GM23248 (cell line): ENCODE results near the gene LRRC52. TPM values are rescaled to one million over a fixed set of nuclear protein-coding genes. Genes with fewer than 3 reads are reported as not detected.

Experiments used
- DNase-seq: peaks from one replicate; pipeline ENCODE4 v3.0.0-alpha.2; 2015
- H2AFZ ChIP-seq: fragments of 200-600 bp; sonication (generic); 2 replicates; pipeline ENCODE4 v1.6.1; 2016; ENCODE audit warnings: antibody characterized with exemption
- H3F3A ChIP-seq: fragments of 200-600 bp; sonication (generic); 2 replicates; pipeline ENCODE4 v1.6.1; 2016; ENCODE audit warnings: mild to moderate bottlenecking, antibody characterized with exemption, mixed run types; ENCODE audit not compliant: insufficient read depth
- H3K27ac ChIP-seq: fragments of 200-600 bp; sonication (generic); 2 replicates; pipeline ENCODE4 v1.5.1; 2016; ENCODE audit warnings: mild to moderate bottlenecking
- H3K27me3 ChIP-seq: fragments of 200-600 bp; sonication (generic); replicated peaks from 2 replicates; pipeline ENCODE4 v1.6.1; 2016; ENCODE audit warnings: mild to moderate bottlenecking; ENCODE audit not compliant: insufficient read depth
- H3K36me3 ChIP-seq: fragments of 200-600 bp; sonication (generic); 2 replicates; pipeline ENCODE4 v1.6.1; 2016; ENCODE audit warnings: low read depth, mild to moderate bottlenecking
- H3K4me1 ChIP-seq: fragments of 200-600 bp; sonication (generic); 2 replicates; pipeline ENCODE4 v1.6.1; 2016; ENCODE audit warnings: mild to moderate bottlenecking; ENCODE audit not compliant: insufficient read depth
- H3K4me2 ChIP-seq: fragments of 200-600 bp; sonication (generic); one replicate; pipeline ENCODE4 v1.6.1; 2016; ENCODE audit warnings: mild to moderate bottlenecking; ENCODE audit not compliant: unreplicated experiment
- H3K4me3 ChIP-seq: fragments of 200-600 bp; sonication (generic); 2 replicates; pipeline ENCODE4 v1.5.1; 2016; ENCODE audit warnings: mild to moderate bottlenecking
- H3K79me2 ChIP-seq: fragments of 200-600 bp; sonication (generic); 2 replicates; pipeline ENCODE4 v1.6.1; 2016; ENCODE audit warnings: mild to moderate bottlenecking; ENCODE audit not compliant: insufficient read depth
- H3K9ac ChIP-seq: fragments of 200-600 bp; sonication (generic); 2 replicates; pipeline ENCODE4 v1.6.1; 2016; ENCODE audit warnings: mild to moderate bottlenecking
- H3K9me2 ChIP-seq: fragments of 200-600 bp; sonication (generic); 2 replicates; pipeline ENCODE4 v1.6.1; 2016; ENCODE audit warnings: mixed run types, mild to moderate bottlenecking, moderate library complexity; ENCODE audit not compliant: insufficient read depth
- H3K9me3 ChIP-seq: fragments of 200-600 bp; sonication (generic); one replicate; pipeline ENCODE4 v1.6.1; 2017; ENCODE audit warnings: low read depth
- H4K20me1 ChIP-seq: fragments of 200-600 bp; sonication (generic); 2 replicates; pipeline ENCODE4 v1.6.0; 2016; ENCODE audit not compliant: insufficient read depth
- EZH2 ChIP-seq: fragments of 200-600 bp; sonication (generic); IDR thresholded peaks from 2 replicates; pipeline ENCODE4 v1.6.1; 2018; ENCODE audit warnings: antibody characterized with exemption, mild to moderate bottlenecking; ENCODE audit not compliant: insufficient read depth, poor library complexity, severe bottlenecking
- EZH2phosphoT487 ChIP-seq: fragments of 200-600 bp; sonication (generic); IDR thresholded peaks from 2 replicates; pipeline ENCODE4 v1.6.1; 2018; ENCODE audit warnings: antibody characterized with exemption, moderate library complexity, mild to moderate bottlenecking, low read depth; ENCODE audit not compliant: insufficient read depth
- WGBS, 2 experiments: methylation state at CpG; one replicate each; pipeline ENCODE4 v1.1.6; 2015 to 2017; ENCODE audit warnings: low lambda C conversion rate in 2 of 2, low coverage in 1 of 2; ENCODE audit errors: missing lambda C conversion rate in 2 of 2; 5-methylcytosine and 5-hydroxymethylcytosine counted together
- in situ Hi-C: fragments of 300-500 bp; cut with MboI; formaldehyde crosslinking; loops from 2 replicates; pipeline ENCODE4 v1.15.0; 2020
- polyA plus RNA-seq: library from polyadenylated mRNA; unstranded; fragments of >200 nt; fragmentation: Nextera tagmentation; extraction: Ambion mirVana; gene quantifications from 2 replicates; pipeline ENCODE4 v1.2.1, GENCODE V29; 2016
- total RNA-seq: library from RNA; depleted of rRNA; stranded (reverse); fragments of >200 nt; shearing (Covaris generic); gene quantifications from 2 replicates; pipeline ENCODE4 v1.2.3, GENCODE V29; 2014

LRRC52 gene
- total and polyA plus RNA-seq, 2 experiments from 2014 or later: not detected

GRCh38 chr1:165542015-165542631 lies 1.7 kb upstream of the LRRC52 start:
- Histone ChIP-seq H3K79me2 (no peaks in the 10 kb centered on the region), H3K4me2 (no peak overlapping the region), H3F3A (no peaks in the 10 kb centered on the region), H3K27me3 (peaks cover 14% of the 10 kb centered on the region; the same call in 1 of the 2 replicates), H3K36me3 (no peaks in the 10 kb centered on the region), H3K9me3 (no peaks in the 10 kb centered on the region), H3K9me2 (no peaks in the 10 kb centered on the region), H3K4me1 (no peaks in the 10 kb centered on the region), H2AFZ (no peak overlapping the region), H3K9ac (no peak overlapping the region), H4K20me1 (no peaks in the 10 kb centered on the region), H3K4me3 (no peak overlapping the region), H3K27ac (no peak overlapping the region)
- in situ Hi-C loops: no loop called here
- TF ChIP-seq EZH2phosphoT487 (no peak), EZH2 (no peak)
- 67 to 73% methylated on average over 6 of the region's 6 CpGs for WGBS, 2 experiments
- DNase-seq: no peak

GRCh38 chr1:165542647-165543046 lies 1.2 kb upstream of the LRRC52 start:
- H3K9me3 ChIP-seq: no peaks in the 10 kb centered on the region
- H3K4me3 ChIP-seq: no peak overlapping the region
- H3F3A ChIP-seq: no peaks in the 10 kb centered on the region
- DNase-seq: no peak
- H3K9ac ChIP-seq: no peak overlapping the region
- H3K4me1 ChIP-seq: no peaks in the 10 kb centered on the region
- no peak for TF ChIP-seq EZH2phosphoT487
- TF ChIP-seq EZH2: no peak
- no peak overlapping the region for H2AFZ ChIP-seq
- peaks cover 14% of the 10 kb centered on the region; the same call in 1 of the 2 replicates for H3K27me3 ChIP-seq
- H3K27ac ChIP-seq: no peak overlapping the region
- in situ Hi-C loops: no loop called here
- H3K36me3 ChIP-seq: no peaks in the 10 kb centered on the region
- H3K4me2 ChIP-seq: no peak overlapping the region
- H4K20me1 ChIP-seq: no peaks in the 10 kb centered on the region
- WGBS, 2 experiments: 0% methylated on average over 1 of the region's 1 CpG
- H3K79me2 ChIP-seq: no peaks in the 10 kb centered on the region
- no peaks in the 10 kb centered on the region for H3K9me2 ChIP-seq

- Histone ChIP-seq H3K9me2 (no peaks in the 10 kb centered on the region), H3K4me2 (no peak overlapping the region), H3K9me3 (no peaks in the 10 kb centered on the region), H3K79me2 (no peaks in the 10 kb centered on the region), H2AFZ (no peak overlapping the region), H3K36me3 (no peaks in the 10 kb centered on the region), H4K20me1 (no peaks in the 10 kb centered on the region), H3K9ac (no peak overlapping the region), H3K4me3 (no peak overlapping the region), H3K27ac (no peak overlapping the region), H3K4me1 (no peaks in the 10 kb centered on the region), H3K27me3 (peaks cover 14% of the 10 kb centered on the region; the same call in 1 of the 2 replicates), H3F3A (no peaks in the 10 kb centered on the region)
- TF ChIP-seq EZH2: no peak
- TF ChIP-seq EZH2phosphoT487: no peak
- in situ Hi-C loops: no loop called here
- DNase-seq: no peak
Observed at GRCh38 chr1:165544996-165545395, 1.2 kb downstream of the LRRC52 start.

- Histone ChIP-seq H3K79me2 (no peaks in the 10 kb centered on the region), H3K36me3 (no peaks in the 10 kb centered on the region), H3K9ac (no peak overlapping the region), H2AFZ (no peak overlapping the region), H3K4me3 (no peak overlapping the region), H3K27me3 (peaks cover 14% of the 10 kb centered on the region; the same call in 1 of the 2 replicates), H3K9me3 (no peaks in the 10 kb centered on the region), H4K20me1 (no peaks in the 10 kb centered on the region), H3F3A (no peaks in the 10 kb centered on the region), H3K9me2 (no peaks in the 10 kb centered on the region), H3K27ac (no peak overlapping the region), H3K4me1 (no peaks in the 10 kb centered on the region), H3K4me2 (no peak overlapping the region)
- no peak for TF ChIP-seq EZH2phosphoT487
- TF ChIP-seq EZH2: no peak
- in situ Hi-C loops: no loop called here
- WGBS, 2 experiments: 0 to 3% methylated on average over 2 of the region's 2 CpGs
- DNase-seq: no peak
Observed at GRCh38 chr1:165545974-165546373, 2.2 kb downstream of the LRRC52 start.

- no peak overlapping the region for H3K27ac ChIP-seq
- no peaks in the 10 kb centered on the region for H3K36me3 ChIP-seq
- H3K9ac ChIP-seq: no peak overlapping the region
- H2AFZ ChIP-seq: no peak overlapping the region
- no peaks in the 10 kb centered on the region for H3K9me2 ChIP-seq
- peaks cover 3% of the 10 kb centered on the region; the same call in 1 of the 2 replicates for H3K27me3 ChIP-seq
- TF ChIP-seq EZH2phosphoT487: no peak
- no peak for TF ChIP-seq EZH2
- H3K4me1 ChIP-seq: no peaks in the 10 kb centered on the region
- H3F3A ChIP-seq: no peaks in the 10 kb centered on the region
- H4K20me1 ChIP-seq: no peaks in the 10 kb centered on the region
- WGBS, 2 experiments: 50 to 65% methylated on average over 2 of the region's 2 CpGs
- H3K4me2 ChIP-seq: no peak overlapping the region
- no peak overlapping the region for H3K4me3 ChIP-seq
- no peaks in the 10 kb centered on the region for H3K79me2 ChIP-seq
- no peak for DNase-seq
- in situ Hi-C loops: no loop called here
- H3K9me3 ChIP-seq: no peaks in the 10 kb centered on the region
Observed at GRCh38 chr1:165549973-165550372, 6.2 kb downstream of the LRRC52 start.
